CD8-positive, alpha-beta memory T cell (primary cell): ENCODE results near the gene AQP3. TPM values are rescaled to one million over a fixed set of nuclear protein-coding genes. Genes with fewer than 3 reads are reported as not detected.
"Not testable (repeated sequence)": the region's sequence is repeated elsewhere in the genome, so short reads cannot be mapped to it uniquely, and the experiment has no call there.

Source experiments
- CTCF ChIA-PET: fragments of 350-600 bp; sonication (Branson Sonifier 250); formaldehyde crosslinking; loops from one replicate; lab custom pipeline; 2021; ENCODE audit warnings: antibody characterized with exemption; lab: Charles Lee
- POLR2A ChIA-PET: fragments of 350-600 bp; sonication (Branson Sonifier 250); formaldehyde crosslinking; loops from one replicate; lab custom pipeline; 2021; ENCODE audit warnings: antibody characterized with exemption; lab: Charles Lee
- DNase-seq, 5 donors: peaks; one replicate each; pipeline versions ENCODE4 v3.0.0 to v3.0.0-alpha.2; 2020 to 2022; ENCODE audit warnings: mixed read lengths in 1 of 5
- H3K27ac ChIP-seq: one replicate; pipeline ENCODE4 v1.7.0; 2013; ENCODE audit warnings: low read depth, mild to moderate bottlenecking, low read length, moderate library complexity
- H3K27me3 ChIP-seq: 2 replicates; pipeline ENCODE4 v1.7.0; 2013; ENCODE audit warnings: low read length, mild to moderate bottlenecking; ENCODE audit not compliant: insufficient read depth, poor library complexity, severe bottlenecking
- H3K36me3 ChIP-seq: 2 replicates; pipeline ENCODE4 v1.7.0; 2013; ENCODE audit warnings: mild to moderate bottlenecking, low read length, moderate library complexity; ENCODE audit not compliant: insufficient read depth
- H3K4me1 ChIP-seq: 2 replicates; pipeline ENCODE4 v1.7.0; 2013; ENCODE audit warnings: mild to moderate bottlenecking, low read length, moderate library complexity; ENCODE audit not compliant: insufficient read depth
- H3K4me3 ChIP-seq: 2 replicates; pipeline ENCODE4 v1.7.0; 2013; ENCODE audit warnings: mild to moderate bottlenecking, low read length
- H3K9me3 ChIP-seq: 2 replicates; pipeline ENCODE4 v1.7.0; 2013; ENCODE audit warnings: mild to moderate bottlenecking, low read length
- H3K27ac Mint-ChIP-seq, 8 donors: one replicate each; pipeline ENCODE4 v1.8.0; 2020 to 2021; ENCODE audit warnings: mixed read lengths in 8 of 8, mild to moderate bottlenecking in 6 of 8, inconsistent platforms in 3 of 8, moderate library complexity in 3 of 8
- H3K27me3 Mint-ChIP-seq, 2 donors: one replicate each; pipeline ENCODE4 v1.8.0; 2020 to 2021; ENCODE audit warnings: mixed read lengths in 2 of 2, mild to moderate bottlenecking in 1 of 2, moderate library complexity in 1 of 2
- H3K36me3 Mint-ChIP-seq, 3 donors: one replicate each; pipeline ENCODE4 v1.8.0; 2020 to 2021; ENCODE audit warnings: mixed read lengths in 3 of 3, inconsistent platforms in 1 of 3, mild to moderate bottlenecking in 1 of 3
- H3K4me1 Mint-ChIP-seq, 3 donors: one replicate each; pipeline ENCODE4 v1.8.0; 2020 to 2021; ENCODE audit warnings: mixed read lengths in 3 of 3, inconsistent platforms in 1 of 3, mild to moderate bottlenecking in 1 of 3
- H3K4me3 Mint-ChIP-seq, 7 donors: one replicate each; pipeline ENCODE4 v1.8.0; 2020 to 2021; ENCODE audit warnings: mixed read lengths in 7 of 7, mild to moderate bottlenecking in 6 of 7, moderate library complexity in 4 of 7, inconsistent platforms in 2 of 7
- H3K9me3 Mint-ChIP-seq, 5 donors: one replicate each; pipeline ENCODE4 v1.8.0; 2020 to 2022; ENCODE audit warnings: mixed read lengths in 5 of 5, mild to moderate bottlenecking in 3 of 5, moderate library complexity in 2 of 5, inconsistent platforms in 1 of 5
- polyA plus RNA-seq: library from polyadenylated mRNA; unstranded; fragments of 300-500 nt; fragmentation: Illumina TruSeq; gene quantifications from one replicate; pipeline ENCODE4 v1.2.3, GENCODE V29; 2021
- total RNA-seq, 2 experiments: library from RNA; stranded (reverse); gene quantifications; one replicate each; pipeline ENCODE4 v1.2.3, GENCODE V29; 2021

The AQP3 gene
- total and polyA plus RNA-seq, 3 experiments from 2014 or later: 8.7 to 183 (median 9.3) TPM

DNA sequence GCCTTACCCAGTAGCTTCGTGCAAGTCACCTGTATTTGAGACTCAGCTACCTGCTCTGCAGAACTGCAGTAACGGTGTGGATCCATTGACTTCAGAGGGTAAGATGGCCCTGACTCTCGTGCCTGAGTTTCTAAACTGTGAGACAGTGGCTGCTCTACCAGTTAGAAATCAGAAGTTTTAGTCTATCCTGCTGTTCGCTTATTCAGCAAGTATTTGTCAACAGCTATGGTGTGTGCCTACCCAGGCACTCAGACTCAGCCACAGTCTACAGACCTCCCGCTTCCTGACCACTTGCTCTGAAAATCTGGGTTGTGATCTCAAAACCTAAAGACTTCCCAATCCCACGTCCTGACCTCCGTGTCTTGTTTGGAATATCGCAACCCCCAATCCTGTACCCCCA, 13.5 kb downstream of the AQP3 start:
- H3K9me3 ChIP-seq: no peaks in the 10 kb centered on the region
- no peak overlapping the region for H3K27ac ChIP-seq
- Mint-ChIP-seq H3K4me3 (no peak overlapping the region), H3K36me3 (no peaks in the 10 kb centered on the region), H3K9me3 (no peaks in the 10 kb centered on the region), H3K27ac (peak overlapping the region in 2 of 8 donors; percentile 41 to 67), H3K4me1 (peaks cover 0 to 6% (median 6%) of the 10 kb centered on the region in 3 donors), H3K27me3 (peaks cover 0 to 3% of the 10 kb centered on the region in 2 donors)
- DNase-seq: no peak
- no peaks in the 10 kb centered on the region for H3K27me3 ChIP-seq
- H3K4me3 ChIP-seq: no peak overlapping the region
- ChIA-PET POLR2A (no interaction called here), CTCF (interaction anchor here (0.9 to 4.9 kb wide), 4 partner anchors 18 to 21 kb away, joined by 3 to 27 read pairs (median 6); no protein-coding TSS in a partner anchor)
- H3K4me1 ChIP-seq: no peaks in the 10 kb centered on the region
- H3K36me3 ChIP-seq: no peaks in the 10 kb centered on the region

GRCh38 chr9:33431420-33431819, 16.0 kb downstream of the AQP3 start:
- Mint-ChIP-seq H3K9me3 (no peaks in the 10 kb centered on the region), H3K4me1 (peaks cover 0 to 6% (median 4%) of the 10 kb centered on the region in 3 donors), H3K27me3 (peaks cover 0 to 5% of the 10 kb centered on the region in 2 donors), H3K36me3 (no peaks in the 10 kb centered on the region), H3K4me3 (no peak overlapping the region), H3K27ac (peak overlapping the region in 1 of 8 donors; percentile 51)
- no peak overlapping the region for H3K4me3 ChIP-seq
- H3K27me3 ChIP-seq: no peaks in the 10 kb centered on the region
- no peak for DNase-seq
- H3K9me3 ChIP-seq: no peaks in the 10 kb centered on the region
- POLR2A ChIA-PET: no interaction called here
- H3K36me3 ChIP-seq: no peaks in the 10 kb centered on the region
- no peak overlapping the region for H3K27ac ChIP-seq
- H3K4me1 ChIP-seq: no peaks in the 10 kb centered on the region
- CTCF ChIA-PET: interaction anchor here (0.9 to 2.6 kb wide), 5 partner anchors 14 to 142 kb away, joined by 3 to 8 read pairs (median 3); partner anchors contain the start of genes AQP3 and NFX1

- Histone ChIP-seq H3K36me3 (no peaks in the 10 kb centered on the region), H3K9me3 (no peaks in the 10 kb centered on the region), H3K4me1 (no peaks in the 10 kb centered on the region), H3K4me3 (no peak overlapping the region), H3K27me3 (no peaks in the 10 kb centered on the region), H3K27ac (no peak overlapping the region)
- peaks cover 0 to 5% of the 10 kb centered on the region in 2 donors for H3K27me3 Mint-ChIP-seq
- H3K4me3 Mint-ChIP-seq: no peak overlapping the region
- H3K4me1 Mint-ChIP-seq: peaks cover 0 to 8% (median 4%) of the 10 kb centered on the region in 3 donors
- peak overlapping the region in 1 of 8 donors; percentile 11 for H3K27ac Mint-ChIP-seq
- ChIA-PET POLR2A (no interaction called here), CTCF (interaction anchor here (0.9 to 2.6 kb wide), 3 partner anchors 14 to 16 kb away, joined by 3 to 8 read pairs (median 7); partner anchors contain the start of gene AQP3)
- no peaks in the 10 kb centered on the region for H3K9me3 Mint-ChIP-seq
- H3K36me3 Mint-ChIP-seq: no peaks in the 10 kb centered on the region
- no peak for DNase-seq
These were observed 16.5 kb downstream of the AQP3 start for GRCh38 chr9:33430942-33431341.

DNA sequence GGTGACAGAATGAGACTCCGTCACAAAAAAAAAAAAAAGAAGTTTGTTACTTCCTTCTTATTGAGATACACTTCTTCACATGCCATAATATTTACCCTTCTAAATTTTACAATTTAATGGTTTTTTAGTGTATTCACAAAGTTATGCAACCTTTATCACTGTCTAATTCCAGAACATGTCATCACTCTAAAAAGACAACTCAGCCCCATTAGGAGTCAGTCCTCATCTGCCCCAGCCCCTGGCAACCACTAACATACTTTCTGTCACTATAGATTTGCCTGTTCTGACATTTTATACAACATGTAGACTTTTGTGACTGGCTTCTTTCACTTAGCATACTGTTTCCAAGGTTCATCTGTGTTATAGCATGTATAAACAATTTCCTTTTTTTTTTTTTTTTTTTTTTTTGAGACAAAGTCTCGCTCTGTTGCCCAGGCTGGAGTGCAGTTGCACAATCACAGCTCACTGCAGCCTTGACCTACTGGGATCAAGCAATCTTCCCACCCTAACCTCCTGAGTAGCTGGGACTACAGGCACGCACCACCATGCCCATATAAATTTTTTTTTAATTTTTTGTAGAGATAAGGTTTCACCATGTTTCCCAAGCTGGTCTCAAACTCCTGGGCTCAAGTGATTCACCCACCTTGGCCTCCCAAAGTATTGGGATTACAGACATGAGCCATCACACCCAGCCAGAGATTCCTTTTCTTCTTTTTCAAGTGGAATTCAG, 18.0 kb downstream of the AQP3 start:
- no peaks in the 10 kb centered on the region for H3K9me3 ChIP-seq
- H3K27me3 ChIP-seq: no peaks in the 10 kb centered on the region
- POLR2A ChIA-PET: no interaction called here
- H3K4me3 ChIP-seq: no peak overlapping the region
- no peaks in the 10 kb centered on the region for H3K36me3 ChIP-seq
- Mint-ChIP-seq H3K9me3 (no peaks in the 10 kb centered on the region), H3K4me3 (peak overlapping the region in 1 of 7 donors; percentile 46), H3K4me1 (peaks cover 0 to 8% (median 4%) of the 10 kb centered on the region in 3 donors), H3K36me3 (no peaks in the 10 kb centered on the region), H3K27me3 (peaks cover 0 to 5% of the 10 kb centered on the region in 2 donors), H3K27ac (peak overlapping the region in 2 of 8 donors; percentile 37 to 75)
- CTCF ChIA-PET: no interaction called here
- DNase-seq: no peak
- no peak overlapping the region for H3K27ac ChIP-seq
- H3K4me1 ChIP-seq: no peaks in the 10 kb centered on the region

DNA sequence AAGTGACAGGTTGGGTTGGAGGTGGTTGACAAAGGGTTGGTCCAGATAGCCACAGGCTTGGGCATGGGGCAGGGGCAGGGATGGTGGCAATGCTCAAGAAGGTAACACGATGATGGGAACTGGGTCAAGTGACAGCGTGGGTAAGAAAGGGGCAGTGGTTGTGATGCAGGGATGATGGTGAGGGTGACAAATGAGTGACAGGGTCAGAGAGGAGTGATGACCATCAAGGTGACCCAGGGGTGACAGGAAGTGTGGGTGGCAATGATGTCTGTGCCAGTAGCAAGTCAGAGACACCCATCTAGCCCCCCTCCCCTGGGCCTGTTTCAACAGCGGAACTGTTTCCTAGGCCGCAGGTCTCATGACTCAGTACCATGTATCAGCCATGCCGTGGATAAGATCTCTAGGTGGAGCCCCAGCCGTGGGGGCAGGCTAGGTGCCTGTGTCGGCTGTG, 20.5 kb downstream of the AQP3 start:
- Mint-ChIP-seq H3K4me1 (peaks cover 0 to 6% (median 4%) of the 10 kb centered on the region in 3 donors), H3K27ac (peak overlapping the region in 7 of 8 donors; percentile 18 to 91 (median 55)), H3K27me3 (peaks cover 0 to 3% of the 10 kb centered on the region in 2 donors), H3K4me3 (peak overlapping the region in 1 of 7 donors; percentile 16), H3K36me3 (no peaks in the 10 kb centered on the region), H3K9me3 (no peaks in the 10 kb centered on the region)
- ChIA-PET CTCF (no interaction called here), POLR2A (no interaction called here)
- Histone ChIP-seq H3K27ac (no peak overlapping the region), H3K9me3 (no peaks in the 10 kb centered on the region), H3K27me3 (no peaks in the 10 kb centered on the region), H3K36me3 (no peaks in the 10 kb centered on the region), H3K4me3 (no peak overlapping the region), H3K4me1 (no peaks in the 10 kb centered on the region)
- DNase-seq: peak in 2 of 5 donors; percentile 45 to 56

GRCh38 chr9:33425128-33425533, 22.3 kb downstream of the AQP3 start:
- DNase-seq: no peak
- Mint-ChIP-seq H3K4me3 (no peak overlapping the region), H3K4me1 (peaks cover 6 to 11% (median 9%) of the 10 kb centered on the region in 3 donors), H3K9me3 (no peaks in the 10 kb centered on the region), H3K36me3 (no peaks in the 10 kb centered on the region), H3K27ac (peak overlapping the region in 1 of 8 donors; percentile 47), H3K27me3 (peaks cover 0 to 2% of the 10 kb centered on the region in 2 donors)
- no peak overlapping the region for H3K27ac ChIP-seq
- H3K4me1 ChIP-seq: no peaks in the 10 kb centered on the region
- POLR2A ChIA-PET: no interaction called here
- CTCF ChIA-PET: interaction anchor here (1.2 kb wide), 1 partner anchor 27 kb away, joined by 3 read pairs; no protein-coding TSS in a partner anchor
- H3K4me3 ChIP-seq: no peak overlapping the region
- no peaks in the 10 kb centered on the region for H3K27me3 ChIP-seq
- H3K36me3 ChIP-seq: no peaks in the 10 kb centered on the region
- no peaks in the 10 kb centered on the region for H3K9me3 ChIP-seq

- POLR2A ChIA-PET, H3K27me3 Mint-ChIP-seq, H3K9me3 Mint-ChIP-seq, H3K27me3 ChIP-seq, H3K4me3 Mint-ChIP-seq, DNase-seq, H3K9me3 ChIP-seq, CTCF ChIA-PET, H3K4me1 ChIP-seq, H3K36me3 Mint-ChIP-seq, H3K27ac ChIP-seq, H3K36me3 ChIP-seq, H3K4me3 ChIP-seq, H3K27ac Mint-ChIP-seq: not testable (repeated sequence)
- peaks cover 10 to 15% (median 10%) of the 10 kb centered on the region in 3 donors for H3K4me1 Mint-ChIP-seq
These were observed 22.9 kb downstream of the AQP3 start for GRCh38 chr9:33424492-33424891.

DNA sequence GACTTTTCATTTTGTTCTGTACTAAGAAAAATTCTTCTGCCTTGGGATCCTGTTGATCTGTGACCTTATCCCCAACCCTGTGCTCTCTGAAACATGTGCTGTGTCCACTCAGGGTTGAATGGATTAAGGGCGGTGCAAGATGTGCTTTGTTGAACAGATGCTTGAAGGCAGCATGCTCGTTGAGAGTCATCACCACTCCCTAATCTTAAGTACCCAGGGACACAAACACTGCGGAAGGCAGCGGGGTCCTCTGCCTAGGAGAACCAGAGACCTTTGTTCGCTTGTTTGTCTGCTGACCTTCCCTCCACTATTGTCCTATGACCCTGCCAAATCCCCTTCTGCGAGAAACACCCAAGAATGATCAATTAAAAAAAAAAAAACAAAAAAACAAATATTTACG, 23.4 kb downstream of the AQP3 start:
- POLR2A ChIA-PET, CTCF ChIA-PET, H3K9me3 Mint-ChIP-seq, H3K4me3 ChIP-seq, DNase-seq, H3K36me3 ChIP-seq, H3K27me3 ChIP-seq, H3K27ac Mint-ChIP-seq, H3K36me3 Mint-ChIP-seq, H3K4me1 ChIP-seq, H3K27ac ChIP-seq, H3K27me3 Mint-ChIP-seq, H3K9me3 ChIP-seq, H3K4me3 Mint-ChIP-seq: not testable (repeated sequence)
- peaks cover 10 to 15% (median 10%) of the 10 kb centered on the region in 3 donors for H3K4me1 Mint-ChIP-seq
